Activated CD4-positive, alpha-beta T cell treated with anti-CD3 and anti-CD28 coated beads, Interleukin-10, Interleukin-2, amounts not matched to agents 100 ng/mL and 50 ng/mL, durations not matched to agents 16 hours and 8 hours (primary cell): ENCODE results near the gene SLC13A3.

Source experiments
- DNase-seq: peaks from one replicate; pipeline ENCODE4 v3.0.0-alpha.2; 2020

SLC13A3 gene

GRCh38 chr20:46634528-46634927, 16.7 kb downstream of the SLC13A3 start:
- no peak for DNase-seq

DNA sequence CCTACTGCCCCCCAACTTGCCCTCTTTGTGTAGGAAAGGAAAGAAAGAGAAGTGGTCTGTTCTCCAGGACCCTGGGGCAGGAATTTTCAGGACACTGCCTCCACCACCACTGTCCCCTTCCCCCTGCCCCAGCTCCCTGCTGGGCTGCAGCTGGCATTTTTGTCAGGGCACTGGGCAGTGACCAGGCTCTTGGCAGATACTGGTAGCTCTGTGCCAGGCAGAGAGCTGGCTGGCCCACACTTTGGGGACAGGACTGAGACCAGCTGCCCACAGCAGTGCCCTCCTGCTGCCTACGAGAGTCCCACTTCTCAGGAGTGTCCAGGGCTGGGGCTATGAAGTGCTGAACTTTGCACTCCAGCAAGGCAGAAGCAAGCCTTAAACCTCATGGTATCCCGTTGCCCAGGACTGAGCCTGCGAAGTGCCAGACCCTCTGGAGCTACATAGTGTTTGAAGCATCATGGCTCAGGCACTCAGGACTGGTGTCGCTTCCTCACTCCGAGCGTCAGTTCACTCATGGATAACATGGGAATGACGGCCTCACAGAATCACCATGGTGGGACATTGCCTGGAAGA, 19.3 kb downstream of the SLC13A3 start:
- DNase-seq: no peak

- peak; percentile 28 for DNase-seq
These were observed 19.9 kb downstream of the SLC13A3 start for GRCh38 chr20:46631212-46631869.

DNA sequence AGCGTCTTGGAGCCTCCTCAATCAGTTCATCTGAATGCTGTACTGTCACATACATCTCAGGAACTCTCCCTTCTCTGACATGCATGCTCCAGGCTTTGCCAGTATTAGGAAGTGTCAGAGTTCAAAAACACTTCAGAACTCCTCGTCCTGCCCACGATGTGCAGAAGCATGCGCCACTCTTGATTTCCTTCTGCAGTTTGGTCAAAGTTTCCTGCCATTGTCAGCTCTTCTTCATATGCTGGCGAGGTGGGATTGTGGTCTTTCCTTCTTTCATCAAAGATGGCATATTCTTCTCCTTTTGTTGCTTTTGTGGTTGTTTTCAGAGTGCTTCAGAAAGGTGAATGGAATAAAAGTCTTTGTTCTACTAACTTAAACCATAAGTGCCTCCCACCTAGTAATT, 21.0 kb downstream of the SLC13A3 start:
- DNase-seq: no peak

DNA sequence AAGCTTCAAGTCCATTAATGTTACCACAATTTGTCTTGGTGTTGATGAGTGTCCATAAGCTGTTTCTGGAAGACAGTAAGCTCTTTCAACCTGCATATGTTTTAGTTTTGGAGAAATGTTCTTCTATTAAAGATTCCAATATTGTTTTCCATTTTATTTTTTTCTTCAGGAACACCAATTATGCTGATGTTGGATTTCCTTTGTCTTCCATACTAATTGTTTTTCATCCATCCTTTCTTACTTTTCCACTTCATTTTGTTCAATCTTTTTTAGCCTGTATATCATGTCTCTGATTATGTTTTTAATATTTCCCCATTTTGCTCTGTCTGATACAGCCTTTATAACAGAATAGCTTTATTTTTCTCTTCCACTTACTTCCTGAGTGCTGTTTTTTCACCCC, 21.9 kb downstream of the SLC13A3 start:
- no peak for DNase-seq

DNA sequence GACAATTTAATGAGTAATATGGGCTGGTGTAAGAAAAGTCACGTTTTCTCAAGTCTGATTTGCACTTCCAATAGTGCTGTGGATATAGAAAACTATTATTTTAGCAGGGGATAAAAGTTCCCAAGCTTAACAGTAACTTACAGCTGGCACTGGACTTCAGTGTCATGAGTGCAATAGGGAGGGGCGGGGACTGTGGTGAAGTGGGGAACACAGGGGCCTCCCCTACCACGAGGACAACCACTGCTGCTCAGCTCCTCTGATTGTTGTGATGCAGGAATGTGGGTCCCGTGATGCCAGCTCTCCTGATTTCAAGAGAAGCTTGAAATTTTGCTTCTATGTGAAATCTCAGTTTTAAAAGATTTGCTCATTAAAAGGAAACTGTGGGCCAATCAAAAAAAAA, 24.0 kb downstream of the SLC13A3 start:
- DNase-seq: no peak

DNA sequence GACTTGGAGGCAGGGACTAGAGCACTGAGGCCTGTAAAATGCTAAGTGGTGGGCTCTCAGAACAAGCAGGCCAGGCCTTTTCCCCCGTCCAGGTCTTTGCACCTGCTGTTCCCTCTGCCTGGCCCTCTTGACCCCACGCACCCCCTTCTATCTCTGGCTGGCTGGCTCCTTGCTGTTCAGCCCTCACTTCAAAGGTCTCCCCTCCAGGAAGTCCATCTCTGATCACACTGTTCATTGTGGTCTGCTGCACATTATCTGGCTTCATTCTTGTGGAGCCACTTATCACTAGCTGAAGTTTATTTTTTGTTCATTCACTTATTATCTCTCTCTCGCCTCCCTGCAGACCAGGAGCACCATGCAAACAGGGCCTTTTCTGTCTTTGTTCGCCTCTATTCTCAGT, 24.5 kb downstream of the SLC13A3 start:
- no peak for DNase-seq

DNA sequence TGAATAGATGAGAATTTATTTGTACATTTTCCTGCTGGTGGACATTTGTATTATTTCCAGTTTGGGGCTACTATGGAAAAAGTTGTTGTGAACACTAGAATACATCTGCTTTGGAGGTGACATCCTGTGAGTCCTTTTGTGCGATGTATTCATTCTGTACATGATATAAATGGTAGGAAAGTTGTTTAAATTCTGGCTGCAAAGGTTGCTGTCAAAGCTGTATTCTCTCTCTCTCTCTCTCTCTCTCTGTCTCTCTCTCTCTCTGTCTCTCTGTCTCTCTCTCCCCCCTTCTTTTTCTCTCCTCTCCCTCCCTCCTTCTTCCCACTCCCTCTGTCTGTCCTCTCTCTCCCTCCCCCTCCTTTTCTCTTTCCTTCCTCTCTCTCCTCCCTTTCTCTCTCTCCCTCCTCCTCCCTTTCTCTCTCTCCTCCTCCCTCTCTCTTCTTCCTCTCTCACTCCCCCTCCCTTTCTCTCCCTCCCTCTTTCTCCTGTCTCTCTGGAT, 25.3 kb downstream of the SLC13A3 start:
- DNase-seq: no peak

DNA sequence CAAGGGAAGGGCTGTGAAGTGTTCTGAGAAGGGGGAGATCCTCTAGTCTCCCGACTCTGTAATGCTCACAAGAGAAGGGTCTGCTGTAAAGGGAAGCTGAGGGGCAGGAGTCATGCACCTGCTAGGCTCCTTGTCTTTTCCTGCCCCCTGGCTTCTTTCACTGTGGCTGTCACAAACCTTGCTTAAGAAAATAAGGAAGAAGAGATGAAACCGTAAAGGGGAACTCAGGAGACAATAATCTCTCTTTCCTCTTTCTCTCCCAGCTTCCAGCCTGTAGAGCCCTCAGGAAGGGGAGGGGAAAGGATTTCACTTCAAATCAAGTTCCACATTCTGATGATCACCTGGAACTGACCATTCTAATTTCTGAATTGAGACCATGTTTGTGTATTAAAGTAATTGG, 26.3 kb downstream of the SLC13A3 start:
- DNase-seq: no peak

DNA sequence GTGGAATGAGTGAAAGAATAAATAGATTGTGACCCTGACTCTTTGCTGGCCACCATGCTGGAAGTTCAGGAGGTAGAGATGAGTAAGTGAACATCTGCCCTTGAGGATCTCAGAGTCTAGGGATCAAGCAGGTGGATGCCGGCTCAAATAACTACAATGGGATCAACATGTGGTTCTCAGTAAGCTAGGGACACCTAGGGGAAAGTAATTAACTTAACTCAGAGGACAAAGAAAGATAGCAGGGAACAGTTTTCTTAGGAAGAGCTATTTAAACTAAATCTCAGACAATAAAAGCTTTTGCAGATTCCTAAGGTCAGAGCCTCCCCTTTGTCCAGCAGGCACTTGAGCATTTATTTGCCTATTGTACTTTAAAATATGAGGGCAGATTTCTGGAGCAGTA, 29.1 kb downstream of the SLC13A3 start:
- no peak for DNase-seq

DNA sequence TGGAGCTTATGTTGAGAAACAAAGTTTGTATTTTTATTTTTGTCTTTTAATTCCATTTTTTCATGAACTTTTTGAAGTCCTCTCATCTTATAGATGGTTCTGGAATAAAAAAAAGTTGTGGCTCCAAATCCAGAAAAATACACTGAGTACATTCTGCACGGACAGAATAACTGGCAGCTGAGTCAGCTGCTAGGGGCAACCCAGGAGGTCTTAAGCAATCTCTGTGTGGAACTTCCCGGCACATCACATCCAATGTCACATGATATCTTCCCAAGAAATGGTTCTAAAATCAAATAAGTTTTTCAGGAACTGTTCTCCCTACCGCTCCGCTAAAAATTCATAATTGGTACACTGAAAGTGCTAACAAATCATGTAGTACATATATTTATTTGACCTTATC, 29.8 kb downstream of the SLC13A3 start:
- DNase-seq: no peak

GRCh38 chr20:46619445-46619844, 31.8 kb downstream of the SLC13A3 start:
- no peak for DNase-seq

GRCh38 chr20:46618316-46619100, 32.8 kb downstream of the SLC13A3 start:
- no peak for DNase-seq

- DNase-seq: no peak
These were observed 36.8 kb downstream of the SLC13A3 start for GRCh38 chr20:46614503-46614902.

- no peak for DNase-seq
These were observed 41.1 kb downstream of the SLC13A3 start for GRCh38 chr20:46610145-46610544.

GRCh38 chr20:46609043-46609442, 42.2 kb downstream of the SLC13A3 start:
- no peak for DNase-seq

DNA sequence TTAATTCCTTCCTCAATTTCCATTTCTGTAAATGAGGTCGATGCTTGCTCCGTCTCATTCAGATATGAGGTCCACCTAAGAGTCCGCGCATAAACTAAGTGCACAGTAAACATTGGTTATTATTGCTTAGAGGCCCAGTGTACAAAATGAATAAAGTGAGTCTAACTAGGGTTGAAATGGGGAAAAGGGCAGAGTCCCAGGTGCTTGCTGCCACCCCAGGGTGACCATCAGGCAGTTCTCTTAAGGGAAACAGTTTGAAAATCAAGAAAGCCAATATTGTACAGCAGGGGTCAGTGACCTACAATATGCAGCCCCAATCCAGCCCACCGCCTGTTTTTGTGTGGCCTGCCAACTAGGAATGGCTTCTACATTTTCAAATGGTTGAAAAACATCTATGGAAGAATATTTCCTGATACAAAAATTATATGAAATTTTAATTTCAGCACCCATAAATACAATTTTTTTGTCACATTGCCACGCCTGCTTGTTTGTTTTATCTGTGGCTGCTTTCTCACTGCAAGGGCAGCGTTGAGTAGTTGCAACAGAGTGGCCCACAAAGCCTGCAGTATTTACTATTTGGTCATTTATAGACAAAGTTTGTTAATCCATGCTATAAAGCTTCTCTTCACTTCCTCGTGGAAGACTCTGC, 43.3 kb downstream of the SLC13A3 start:
- DNase-seq: no peak

DNA sequence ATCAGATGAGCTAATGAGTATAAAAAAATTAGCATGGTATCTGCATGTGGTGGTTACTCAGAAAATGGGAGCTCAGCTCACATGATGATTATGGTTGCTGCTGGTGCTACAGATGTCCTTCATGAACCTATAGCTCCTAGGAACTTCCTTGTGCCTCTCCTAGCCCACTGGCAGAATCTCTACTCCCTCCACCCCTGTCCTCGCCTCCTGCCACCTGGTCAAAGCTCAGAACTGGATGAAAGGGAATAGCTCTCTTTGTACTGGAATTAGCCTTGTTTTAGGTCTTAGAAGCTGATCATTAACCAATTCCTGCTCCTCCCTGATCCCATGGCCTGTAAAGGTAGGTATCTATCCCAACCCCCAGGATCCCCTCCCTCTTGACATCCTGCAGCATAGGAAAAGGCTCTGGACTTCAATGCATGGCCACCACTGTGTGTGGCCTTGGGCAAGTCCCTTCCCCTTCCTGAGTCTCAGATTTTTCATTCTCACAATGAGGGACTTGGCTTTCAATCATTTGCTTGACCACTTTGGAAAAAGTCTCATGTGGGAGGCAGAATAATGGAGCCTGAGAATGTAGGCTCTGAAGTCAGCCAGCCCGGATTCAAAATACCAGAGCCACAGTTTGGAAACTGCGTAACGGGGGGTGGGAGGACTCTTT, 43.9 kb downstream of the SLC13A3 start:
- no peak for DNase-seq

- DNase-seq: no peak
These were observed 44.5 kb downstream of the SLC13A3 start for GRCh38 chr20:46606817-46607190.

- DNase-seq: no peak
These were observed 45.1 kb downstream of the SLC13A3 start for GRCh38 chr20:46605978-46606816.

DNA sequence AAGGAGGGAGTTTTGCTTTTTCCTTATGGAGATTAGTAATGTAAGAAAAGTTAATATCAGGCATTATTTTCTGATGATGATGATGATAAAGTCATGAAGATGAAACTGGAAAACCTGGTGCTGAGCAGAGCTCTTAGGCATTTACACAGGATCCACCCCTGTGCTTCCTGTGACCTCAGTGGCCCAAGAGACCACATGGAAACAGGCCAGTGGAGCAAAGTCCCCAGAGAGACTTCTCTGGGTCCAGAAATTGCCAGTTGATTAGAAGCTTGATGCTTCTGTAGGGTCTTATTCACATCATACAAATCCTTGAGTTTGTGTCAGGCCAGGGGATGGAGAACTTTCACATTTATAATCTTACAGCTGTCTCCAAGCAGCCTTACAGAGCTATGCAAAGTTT, 46.1 kb downstream of the SLC13A3 start:
- DNase-seq: no peak

DNA sequence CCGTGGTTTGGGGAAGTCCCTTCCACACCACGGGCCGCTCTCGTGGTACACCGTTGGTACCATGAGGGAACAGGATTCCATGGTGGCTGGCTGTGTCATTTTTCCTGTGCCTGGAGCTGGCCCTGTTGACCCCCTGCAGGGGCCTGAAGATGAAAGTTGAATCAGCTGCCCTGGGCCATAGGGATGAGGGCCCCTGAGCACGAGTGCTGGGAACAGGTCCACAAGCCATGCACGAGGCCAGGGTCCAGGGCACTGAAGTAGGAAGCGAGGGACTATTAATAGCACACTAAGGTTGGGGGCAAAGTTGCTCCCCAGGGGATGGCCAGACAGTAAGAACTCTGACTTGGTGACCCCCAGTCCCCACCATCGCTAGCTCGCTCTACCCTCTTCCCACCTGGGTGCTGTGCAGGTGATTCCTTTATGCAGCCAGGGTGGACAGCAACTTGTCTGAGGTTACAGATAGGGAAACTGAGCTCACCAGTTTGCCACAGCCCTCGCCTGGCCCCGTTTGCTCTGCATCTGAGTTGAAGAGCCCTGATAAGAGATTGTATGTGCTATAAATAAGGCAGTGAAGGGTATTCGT, 46.6 kb downstream of the SLC13A3 start:
- DNase-seq: no peak
